ENCODE measurements around the gene FSHB.
"Not testable (repeated sequence)": the region's sequence is repeated elsewhere in the genome, so short reads cannot be mapped to it uniquely, and the experiment has no call there.

The FSHB gene

DNA sequence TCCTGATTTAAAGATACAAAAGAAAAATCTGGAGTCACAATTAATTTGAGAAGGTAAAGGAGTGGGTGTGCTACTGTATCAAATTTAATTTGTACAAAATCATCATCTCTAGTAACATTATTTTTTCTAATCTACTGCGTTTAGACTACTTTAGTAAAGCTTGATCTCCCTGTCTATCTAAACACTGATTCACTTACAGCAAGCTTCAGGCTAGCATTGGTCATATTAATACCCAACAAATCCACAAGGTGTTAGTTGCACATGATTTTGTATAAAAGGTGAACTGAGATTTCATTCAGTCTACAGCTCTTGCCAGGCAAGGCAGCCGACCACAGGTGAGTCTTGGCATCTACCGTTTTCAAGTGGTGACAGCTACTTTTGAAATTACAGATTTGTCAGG, at the start of gene FSHB:
Gene FSHB, plus strand, starts transcription at position 301 of the 400 bp plus-strand sequence. CDS start 889 bp downstream, outside the sequence.
- no peak for DNase-seq (ENCODE audit: low read depth in 2 of 2)

DNA sequence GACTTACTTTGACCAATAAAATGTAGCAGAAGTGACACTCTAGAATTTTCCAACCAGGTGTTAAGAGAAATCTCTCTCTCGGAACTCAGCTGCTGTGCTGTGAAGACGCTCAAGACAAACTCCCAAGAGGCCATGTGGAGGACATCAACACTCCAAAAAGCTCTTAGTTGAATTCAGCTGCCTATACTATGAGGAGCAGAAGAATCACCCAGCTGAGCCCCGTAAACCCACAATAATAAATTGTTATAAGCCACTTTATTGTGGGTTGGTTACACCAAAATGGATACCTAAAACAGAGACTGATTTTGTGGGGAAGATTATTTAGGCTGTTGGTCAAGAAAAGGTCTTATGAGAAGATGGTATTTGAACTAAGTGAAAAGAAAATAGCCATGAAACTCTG, 44.1 kb upstream of the FSHB start:
- no peak for DNase-seq (ENCODE audit: low read depth in 2 of 2)

DNA sequence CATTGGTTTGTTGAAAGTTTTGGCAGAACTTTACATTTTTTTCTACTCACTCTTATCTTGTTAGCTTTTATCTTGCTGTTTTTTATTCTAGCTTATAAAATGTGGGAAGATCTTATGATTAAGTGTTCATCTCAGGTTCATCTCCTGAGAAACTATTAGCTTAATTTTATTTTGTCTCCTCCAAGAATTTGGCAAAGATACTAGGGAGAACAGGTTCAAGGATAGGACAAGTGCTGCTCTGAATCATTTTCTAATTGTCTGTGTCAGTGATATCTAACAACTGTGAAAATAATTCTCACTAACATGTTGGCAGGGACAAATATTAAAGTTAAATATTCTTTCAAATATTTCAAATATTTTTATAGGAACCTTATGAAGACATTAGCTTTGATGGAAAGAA, 38.2 kb upstream of the FSHB start:
- no peak for DNase-seq (ENCODE audit: low read depth in 2 of 2)

DNA sequence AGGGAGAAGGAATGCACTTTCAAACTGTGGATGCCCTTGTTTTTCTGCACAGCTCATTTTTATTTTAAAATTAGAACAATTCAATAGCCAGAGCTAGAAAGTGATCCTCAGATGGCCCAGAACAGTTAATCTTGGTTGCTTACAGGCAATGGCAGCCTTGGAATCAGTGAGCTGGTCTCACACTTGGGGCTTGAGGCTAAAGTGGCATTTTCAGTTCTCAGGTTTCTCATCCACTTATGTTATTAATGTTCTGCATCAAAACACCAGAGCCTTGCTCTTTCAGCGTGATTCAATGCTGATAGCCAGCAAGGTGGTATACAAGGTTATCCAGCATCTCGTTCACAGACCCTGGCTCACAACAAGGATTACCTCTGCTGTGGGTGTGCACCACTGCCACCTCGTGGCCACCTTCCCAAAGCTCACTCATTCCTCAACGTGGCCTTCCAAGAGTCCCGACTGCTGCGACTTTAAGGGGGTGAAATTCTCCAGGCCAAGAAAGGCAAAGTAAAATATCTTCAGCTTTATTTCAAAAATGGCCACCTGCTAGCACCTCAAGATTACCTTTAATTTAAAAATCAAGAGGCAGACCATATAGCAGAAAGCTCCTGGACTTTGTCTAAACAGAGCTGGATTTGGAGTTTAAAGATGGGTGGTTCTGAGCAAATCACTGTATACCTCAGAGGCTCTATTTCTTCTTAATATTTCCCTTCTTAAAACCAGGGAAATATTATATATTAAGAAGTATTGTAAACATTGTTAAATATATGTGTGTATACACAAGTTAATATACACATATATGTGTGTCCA, 34.2 kb upstream of the FSHB start:
- peak; percentile 6 to 16 for DNase-seq (ENCODE audit: low read depth in 2 of 2)

DNA sequence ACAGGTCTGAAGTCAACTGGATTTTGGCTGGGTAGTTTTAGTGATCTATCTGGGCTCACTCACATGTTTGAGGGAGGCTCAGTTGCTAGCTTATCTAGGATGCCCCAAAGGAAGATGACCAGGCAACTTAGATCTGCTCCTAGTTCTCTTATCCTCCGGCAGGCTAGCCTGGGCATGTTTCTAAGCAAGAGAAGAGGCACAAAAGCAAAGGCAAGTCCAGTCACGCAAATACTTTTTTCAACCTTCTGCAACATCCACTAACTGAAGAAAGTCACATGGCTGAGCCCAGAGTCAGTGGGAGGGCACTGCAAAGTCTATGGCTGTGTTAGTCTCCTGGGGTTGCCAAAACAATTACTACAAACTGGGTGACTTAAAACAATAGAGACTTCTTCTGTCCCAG, 32.9 kb upstream of the FSHB start:
- DNase-seq (ENCODE audit: low read depth in 2 of 2): no peak

DNA sequence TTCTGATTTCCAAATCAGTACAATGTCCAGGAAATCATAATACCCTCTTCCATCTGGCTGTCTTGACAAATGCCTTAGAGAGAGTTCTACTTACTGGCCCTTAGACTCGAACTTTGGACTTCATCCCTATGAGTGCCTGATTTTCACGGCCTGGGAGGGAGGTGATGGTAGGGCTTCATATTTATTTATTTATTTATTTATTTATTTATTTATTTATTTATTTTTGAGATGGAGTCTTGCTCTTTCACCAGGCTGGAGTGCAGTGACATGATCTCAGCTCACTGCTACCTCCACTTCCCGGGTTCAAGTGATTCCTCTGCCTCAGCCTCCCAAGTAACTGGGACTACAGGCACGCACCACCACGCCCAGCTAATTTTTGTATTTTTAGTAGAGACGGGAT, 27.8 kb upstream of the FSHB start:
- not testable (repeated sequence) for DNase-seq (ENCODE audit: low read depth in 2 of 2)

DNA sequence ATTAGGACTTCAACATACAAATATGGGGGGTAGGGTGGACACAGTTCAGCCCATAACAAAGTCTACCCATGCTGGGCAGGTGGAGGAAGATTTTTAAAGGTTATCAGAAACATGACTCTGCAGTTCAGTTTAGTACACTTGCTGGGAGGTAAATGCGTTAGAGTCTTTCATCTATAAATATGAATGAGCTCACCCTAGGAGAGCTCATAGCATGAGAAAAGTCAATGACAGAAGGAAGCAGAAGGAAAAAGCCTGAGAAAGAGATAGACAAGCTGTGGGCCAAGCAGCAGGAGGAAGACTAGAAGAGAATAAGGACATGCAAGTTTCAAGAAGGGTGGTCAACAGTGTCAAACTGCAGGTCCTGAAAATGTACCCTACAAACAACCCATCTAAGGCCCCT, 27.0 kb upstream of the FSHB start:
- DNase-seq (ENCODE audit: low read depth in 2 of 2): no peak

DNA sequence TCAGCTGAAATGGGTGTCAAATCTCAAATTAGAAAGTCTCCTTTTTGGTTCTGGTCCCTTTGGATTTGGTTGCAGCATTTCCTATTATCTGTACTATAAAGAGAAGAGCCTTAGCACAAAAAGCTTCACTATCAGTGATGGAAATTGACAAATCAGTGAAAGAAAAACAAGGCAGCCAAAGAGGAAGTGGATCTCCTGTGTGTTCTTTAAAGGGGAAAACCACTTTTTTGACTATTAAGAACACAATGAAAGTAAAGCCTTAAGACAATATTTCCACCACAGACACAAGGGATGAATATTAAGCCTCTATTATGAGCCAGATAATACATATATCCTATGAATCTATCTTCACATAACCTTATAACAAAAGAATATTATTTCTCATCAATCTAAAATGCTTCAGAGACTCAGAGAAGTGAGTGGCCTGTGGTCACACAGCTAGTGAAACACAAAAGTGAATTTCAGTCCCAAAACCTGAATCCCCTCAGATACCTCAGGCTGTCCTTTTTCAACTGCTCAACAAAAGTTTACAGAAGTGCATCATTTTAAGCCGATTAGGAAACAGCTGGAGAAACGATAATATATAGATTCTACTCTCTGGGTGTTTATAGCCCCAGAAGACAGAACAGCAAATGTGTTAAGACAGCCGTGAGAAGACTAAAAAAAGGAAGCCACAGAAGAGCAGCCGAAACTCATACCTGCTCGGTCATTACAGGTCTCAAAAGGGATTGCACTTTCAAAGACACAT, 24.4 kb upstream of the FSHB start:
- DNase-seq (ENCODE audit: low read depth in 2 of 2): no peak

DNA sequence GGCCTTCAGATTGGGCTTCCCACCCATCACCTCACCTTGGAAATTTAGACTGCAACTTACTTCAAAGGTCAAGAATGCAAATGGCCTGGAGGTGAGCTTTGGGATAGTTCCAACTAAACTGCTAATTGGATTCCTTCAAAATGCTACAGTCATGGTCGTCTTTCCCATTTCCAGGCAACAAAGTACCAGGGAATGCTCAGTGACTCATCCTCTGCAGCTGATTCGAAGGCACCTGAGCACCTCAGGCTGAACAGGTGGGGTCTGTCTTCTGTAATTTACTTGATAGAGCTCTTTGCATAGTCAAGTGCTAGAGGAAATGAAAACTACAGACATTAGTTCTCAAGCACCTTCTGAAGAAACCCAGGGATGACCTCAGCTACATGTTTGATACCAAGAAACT, 20.5 kb upstream of the FSHB start:
- no peak for DNase-seq (ENCODE audit: low read depth in 2 of 2)

DNA sequence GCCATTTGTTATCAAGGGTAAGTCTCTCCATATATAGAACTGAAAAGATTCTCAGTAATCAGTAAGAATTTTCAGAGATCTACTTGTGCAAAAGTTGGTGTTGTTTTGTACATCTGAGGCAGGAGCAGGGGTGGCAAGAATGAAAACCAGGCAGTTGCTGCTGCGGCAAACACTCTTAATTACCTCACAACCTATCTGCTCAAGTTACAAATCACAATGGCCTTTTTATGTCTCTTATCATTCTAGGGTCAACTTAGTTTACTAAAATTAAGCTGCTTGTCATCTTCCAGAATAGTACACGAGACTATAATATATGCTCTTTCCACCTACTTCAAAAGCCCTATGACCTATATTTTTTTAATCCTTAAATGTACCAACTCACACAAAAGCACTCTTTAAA, 14.3 kb upstream of the FSHB start:
- no peak for DNase-seq (ENCODE audit: low read depth in 2 of 2)

DNA sequence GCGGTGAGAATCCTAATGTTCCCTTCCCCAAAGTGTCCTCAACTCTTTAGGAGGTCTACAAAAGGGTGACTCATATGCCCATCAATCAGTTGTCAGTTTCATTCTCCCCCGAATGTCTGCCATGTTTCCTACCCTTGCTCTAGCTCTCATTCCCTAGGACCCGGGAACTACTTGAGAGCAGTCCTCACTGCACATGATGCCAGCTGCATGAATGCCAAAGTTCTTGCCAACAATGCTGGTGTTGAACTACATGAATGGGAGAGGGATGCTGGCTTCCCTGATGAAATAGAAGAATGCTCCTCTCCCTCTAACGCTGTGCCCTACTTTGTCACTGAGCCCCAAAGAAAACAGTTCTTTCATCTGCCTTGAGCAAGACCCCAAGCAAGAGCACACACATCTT, 12.5 kb upstream of the FSHB start:
- no peak for DNase-seq (ENCODE audit: low read depth in 2 of 2)

DNA sequence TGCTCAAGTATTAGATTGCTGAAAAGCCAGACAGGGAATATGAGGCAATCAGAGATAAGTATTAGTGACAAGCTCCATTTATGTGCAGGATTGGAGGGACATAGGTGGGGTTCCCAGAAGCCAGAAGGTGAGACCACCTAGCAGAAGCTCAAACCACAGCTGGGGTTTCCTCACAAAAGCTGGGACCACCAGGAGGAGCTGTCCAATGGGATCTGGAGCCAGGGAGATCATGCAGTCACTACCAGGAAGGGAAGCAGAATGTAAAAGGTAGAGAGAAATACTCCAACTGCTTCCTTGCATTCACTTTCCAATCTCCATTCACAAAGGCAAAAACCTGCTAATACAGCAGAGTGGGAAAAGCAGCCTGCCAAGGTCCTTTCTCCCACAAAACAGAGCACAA, 5.2 kb upstream of the FSHB start:
- DNase-seq (ENCODE audit: low read depth in 2 of 2): no peak

DNA sequence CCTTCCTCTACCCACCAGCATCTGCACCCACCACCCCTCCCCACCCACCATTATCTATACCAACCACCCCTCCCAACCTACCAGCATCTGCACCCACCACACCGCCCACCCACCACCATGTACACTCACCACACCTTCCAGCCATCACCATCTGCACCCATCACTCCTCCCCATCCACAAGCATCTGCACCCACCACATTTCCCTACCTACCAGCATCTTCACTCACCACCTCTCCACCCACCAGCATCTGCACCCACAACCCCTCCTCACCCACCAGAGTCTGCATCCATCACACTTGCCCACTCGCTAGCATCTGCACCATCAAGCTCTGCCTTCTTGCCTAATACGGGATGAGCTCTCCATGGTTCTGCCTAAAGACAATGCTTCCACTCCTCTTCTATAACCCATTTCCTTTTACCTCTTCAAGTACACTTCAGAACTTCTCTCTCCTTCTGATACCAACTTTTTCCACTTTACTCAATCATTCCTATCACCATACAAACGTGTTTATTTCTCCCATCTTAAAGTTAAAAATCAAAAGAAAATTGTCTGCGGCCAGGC, 2.4 kb upstream of the FSHB start:
- no peak for DNase-seq (ENCODE audit: low read depth in 2 of 2)

DNA sequence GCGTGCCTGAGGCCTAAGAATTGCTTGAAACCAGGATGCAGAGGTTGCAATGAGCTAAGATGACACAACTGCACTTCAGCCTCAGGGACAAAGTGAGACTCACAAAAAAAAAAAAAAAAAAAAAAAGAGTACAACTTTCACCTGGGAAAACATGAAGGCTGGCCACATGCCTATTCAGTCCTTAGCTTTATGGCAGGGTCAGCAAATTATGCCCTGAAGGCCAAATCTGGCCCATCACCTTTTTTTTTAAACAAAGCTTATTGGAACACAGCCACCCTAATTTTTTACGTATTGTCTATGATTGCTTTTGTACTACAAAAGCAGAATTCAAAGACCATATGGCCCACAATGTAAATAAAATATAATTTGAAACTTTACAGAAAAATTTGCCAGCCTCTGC, 8.2 kb downstream of the FSHB start:
- DNase-seq (ENCODE audit: low read depth in 2 of 2): no peak

DNA sequence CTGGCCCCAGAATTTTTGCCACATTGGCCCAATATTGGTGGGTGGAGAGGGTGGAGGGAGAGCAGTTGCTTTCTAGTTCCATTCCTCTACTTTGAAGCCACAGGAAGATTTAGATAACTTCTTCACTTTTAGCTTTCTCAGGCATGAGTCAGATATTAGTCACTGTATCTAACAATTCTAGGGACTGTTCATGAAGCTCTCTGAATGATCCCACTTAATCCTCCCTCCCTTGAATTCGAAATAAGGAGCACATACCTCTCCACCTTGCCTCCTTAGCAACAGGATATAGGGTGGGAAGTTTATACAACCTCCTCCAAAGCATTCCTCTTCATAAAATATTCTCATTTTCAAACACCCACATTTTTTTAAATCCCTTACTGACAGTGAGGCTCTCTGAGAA, 13.5 kb downstream of the FSHB start:
- no peak for DNase-seq (ENCODE audit: low read depth in 2 of 2)

DNA sequence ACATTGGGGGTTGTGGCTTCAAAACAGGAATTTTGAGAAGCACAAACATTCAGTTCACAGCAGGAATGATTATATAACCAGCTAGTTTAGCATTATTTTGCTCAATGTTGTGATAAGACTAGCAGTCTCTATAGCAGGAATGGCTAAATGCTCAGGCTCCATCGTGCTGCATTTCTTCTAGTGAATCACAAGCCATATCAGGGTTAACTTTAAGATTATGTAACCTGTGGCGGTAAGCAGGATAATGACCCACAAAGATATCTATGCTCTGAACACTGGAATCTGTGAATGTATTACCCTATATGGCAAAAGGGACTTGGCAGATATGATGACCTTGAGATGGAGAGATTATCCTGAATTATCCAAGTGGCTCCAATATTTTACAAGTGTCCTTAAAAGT, 14.8 kb downstream of the FSHB start:
- DNase-seq (ENCODE audit: low read depth in 2 of 2): no peak

DNA sequence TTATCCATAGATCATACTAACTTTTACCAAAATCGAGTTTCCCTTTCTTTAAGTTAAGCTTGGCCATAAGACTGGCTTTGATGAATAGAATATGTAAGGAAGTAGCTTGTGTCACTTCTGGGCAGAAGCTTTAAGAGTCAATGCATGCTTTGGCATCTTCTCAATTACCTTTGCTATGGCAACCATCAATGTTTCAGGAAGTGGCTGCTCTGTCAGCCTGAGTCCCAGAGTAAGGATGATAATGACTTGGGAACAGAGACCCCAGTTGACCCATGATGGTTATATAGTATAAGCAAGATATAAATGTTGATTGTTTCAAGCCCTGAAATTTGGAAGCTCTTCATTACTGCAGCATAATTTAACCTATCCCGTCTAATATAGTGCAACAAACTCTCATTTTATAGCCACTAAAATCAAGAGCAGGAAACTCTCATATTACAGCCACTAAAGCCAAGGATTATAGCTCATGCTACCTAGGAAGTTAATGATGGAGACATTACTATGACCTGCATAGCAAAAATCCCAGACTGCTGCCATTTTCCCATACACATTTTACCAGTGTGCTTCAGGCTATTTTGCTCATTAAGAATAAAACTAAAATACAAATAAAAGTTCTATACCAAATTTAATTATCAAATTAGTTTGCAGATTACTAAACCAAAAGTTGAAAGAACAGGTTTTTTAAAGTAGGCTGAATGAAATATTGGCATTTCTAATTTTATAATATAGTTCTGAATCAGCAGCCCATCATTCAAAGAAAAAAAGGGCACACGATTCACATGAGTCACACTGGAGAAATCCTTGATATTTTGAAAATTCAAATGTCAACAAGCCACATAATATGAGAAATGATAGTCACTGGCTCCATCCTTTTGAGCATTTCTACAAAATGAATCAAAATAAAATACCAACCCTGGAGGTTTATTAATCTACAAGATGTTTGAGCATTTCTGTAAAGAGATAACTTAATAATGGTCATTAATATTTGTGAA, 23.8 kb downstream of the FSHB start:
- DNase-seq (ENCODE audit: low read depth in 2 of 2): no peak

DNA sequence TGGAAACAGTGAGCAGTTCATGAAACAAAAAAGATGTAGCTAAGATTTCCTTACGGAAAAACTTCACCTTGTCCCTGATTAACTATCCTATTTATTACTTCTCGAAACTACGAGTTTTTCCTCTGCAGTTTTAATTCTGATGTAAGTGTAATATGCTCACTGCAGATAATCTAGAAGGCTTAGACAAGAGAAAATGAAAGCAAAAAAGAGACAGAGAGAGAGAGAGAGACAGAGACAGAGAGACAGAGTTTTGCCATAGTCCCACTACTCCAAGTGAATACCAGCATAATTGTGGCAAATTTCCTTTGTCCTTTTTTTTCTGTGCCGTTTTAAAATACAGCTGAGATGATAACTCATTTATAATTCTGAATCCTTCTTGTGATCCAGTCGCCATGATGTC, 24.8 kb downstream of the FSHB start:
- no peak for DNase-seq (ENCODE audit: low read depth in 2 of 2)

DNA sequence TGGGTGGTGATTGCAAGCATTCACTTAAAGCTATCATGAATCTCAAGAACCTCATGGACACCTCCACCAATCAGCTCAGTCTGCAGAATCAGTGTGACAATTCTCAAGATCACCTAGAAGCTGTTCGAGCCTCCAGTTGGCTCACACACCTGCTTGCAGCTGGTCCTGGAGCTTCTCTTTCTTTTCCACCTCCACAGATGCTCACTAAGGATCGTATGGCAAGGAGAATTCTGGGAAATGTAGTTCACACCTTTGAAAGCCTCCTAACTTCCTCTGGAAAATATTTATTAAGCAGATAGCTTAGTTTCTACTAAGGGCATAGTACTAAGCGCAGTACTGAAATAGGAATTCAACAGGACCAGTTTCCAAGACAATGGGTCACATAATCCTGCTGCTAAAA, 26.2 kb downstream of the FSHB start:
- DNase-seq (ENCODE audit: low read depth in 2 of 2): no peak

DNA sequence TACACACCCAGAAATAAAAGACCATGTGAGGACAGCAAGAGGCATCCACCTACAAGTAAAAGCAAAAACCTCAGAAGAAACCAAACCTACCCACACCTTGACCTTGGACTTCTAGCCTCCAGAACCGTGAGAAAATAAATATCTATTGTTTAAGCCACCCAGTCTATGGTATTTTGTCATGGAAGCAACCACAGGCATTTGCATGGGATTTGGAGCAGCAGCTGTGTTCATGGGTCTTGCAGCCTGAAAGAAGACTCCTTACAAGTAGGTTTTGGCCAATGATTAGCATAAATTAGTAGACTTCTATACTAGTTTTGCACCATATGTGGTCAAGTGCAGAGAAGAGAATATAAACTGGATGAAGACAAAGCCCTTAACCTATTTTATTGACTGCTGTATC, 27.9 kb downstream of the FSHB start:
- DNase-seq (ENCODE audit: low read depth in 2 of 2): no peak

DNA sequence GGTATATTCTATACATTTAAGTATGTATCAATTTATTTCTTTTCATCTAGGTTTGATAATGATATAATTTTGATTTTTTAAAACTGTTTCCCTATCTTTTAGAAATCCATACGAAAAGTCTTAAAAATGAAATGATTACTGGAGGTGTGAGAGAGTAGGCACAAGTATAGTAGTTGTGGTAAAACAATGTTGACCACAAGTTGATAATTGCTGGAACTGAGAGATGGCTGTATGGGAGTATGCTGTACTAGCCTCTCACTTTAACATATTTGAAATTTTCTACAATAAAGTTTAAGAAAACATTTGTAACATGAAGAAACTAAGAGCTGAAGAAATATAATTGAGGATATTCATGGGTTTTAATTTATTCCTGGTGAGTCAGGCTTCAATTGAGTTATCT, 30.0 kb downstream of the FSHB start:
- no peak for DNase-seq (ENCODE audit: low read depth in 2 of 2)

DNA sequence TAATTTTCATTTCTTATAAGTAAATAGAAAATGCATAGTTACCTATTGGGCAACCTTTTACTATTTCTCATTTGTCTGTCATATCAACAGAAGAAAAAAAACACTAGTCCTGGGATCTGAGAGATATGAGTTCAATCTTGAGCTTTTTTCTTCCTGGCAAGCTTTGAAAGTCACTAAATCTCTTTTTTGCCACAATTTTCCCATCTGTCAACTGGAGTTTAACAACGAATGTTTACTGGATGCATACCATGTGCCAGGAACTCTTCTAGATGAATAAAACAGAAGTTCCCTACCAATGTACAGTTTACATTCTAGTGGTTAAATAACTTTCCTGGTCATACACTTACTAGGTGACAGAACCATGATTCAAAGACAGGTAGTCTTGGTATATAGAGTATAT, 31.0 kb downstream of the FSHB start:
- DNase-seq (ENCODE audit: low read depth in 2 of 2): no peak
